ENCODE data around the gene CCDC34.
"Not testable (repeated sequence)": the region's sequence is repeated elsewhere in the genome, so short reads cannot be mapped to it uniquely, and the experiment has no call there.

Gene CCDC34

DNA sequence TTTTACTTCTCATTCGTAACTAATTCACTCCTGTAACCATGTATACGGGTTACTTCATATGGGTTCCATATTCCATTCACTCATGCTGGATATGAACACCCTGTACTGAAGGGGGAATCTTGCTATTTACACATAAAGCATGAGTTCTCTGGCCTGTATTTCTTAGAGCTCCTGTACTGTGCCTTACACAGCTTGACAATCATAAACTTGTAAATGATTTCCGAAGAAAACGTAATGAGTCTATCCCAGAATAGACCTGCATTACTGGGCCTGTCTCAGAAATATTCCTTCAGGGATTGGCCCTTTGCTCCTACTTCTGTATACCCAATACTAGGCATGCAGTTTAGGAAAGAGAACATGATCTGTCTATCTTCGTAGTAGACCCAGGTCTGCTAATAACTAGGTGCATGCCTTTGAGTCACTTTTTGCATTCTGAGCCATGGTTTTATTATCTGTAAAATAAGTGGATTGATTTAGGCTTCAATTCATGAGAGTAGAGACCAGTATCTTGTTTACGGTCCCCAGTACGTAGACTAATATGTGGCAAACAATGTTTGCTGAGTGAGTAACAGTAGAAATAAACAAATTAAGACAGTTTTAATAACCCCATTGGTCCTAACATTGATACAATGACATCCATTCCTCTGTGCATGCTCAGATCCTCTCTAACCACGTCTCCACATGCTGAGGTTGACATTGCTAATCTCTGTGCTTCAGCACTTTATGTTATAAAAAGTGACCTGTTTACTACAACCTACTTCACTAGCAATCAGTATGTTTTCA lies 1.2 kb downstream of the CCDC34 start:
- DNase-seq (ENCODE audit: low spot score), result no peak

DNA sequence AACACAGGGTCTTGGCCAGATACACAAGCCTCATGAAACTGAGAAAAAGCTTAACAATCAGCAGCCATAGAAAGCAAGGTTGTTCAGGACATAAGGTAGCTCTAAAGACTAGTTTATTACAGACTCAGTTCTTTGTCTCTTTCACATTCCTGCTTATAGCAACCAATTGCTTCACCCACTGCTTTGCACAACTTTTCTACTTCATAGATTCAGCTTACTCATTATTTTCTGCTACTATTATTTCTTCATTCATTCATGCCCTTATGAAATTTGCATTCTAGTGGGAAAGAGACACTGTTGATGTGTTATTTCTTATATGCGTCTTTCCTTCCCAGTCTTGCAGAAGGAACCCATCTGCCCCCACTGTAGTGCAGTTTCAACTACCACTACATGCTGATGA lies 4.7 kb downstream of the CCDC34 start:
- DNase-seq (ENCODE audit: low spot score), result no peak

DNA sequence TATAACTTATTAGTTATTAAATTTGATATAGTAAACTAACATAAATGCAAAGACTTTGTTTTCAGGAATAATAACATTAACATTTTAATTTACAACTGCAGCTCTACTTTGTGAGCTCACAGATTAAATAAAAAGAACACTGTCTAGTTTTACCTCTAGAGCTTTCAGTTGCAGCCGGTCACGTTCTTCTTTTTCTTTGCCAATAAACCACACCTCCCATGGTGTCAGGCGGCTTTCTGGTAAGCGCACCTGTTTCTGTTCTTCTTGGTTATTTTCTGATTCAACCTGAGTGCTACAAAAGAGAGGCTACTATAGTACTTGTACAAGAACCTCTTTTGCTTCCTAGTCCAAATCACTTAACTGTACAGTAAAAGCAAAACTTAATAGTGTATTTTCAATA lies 5.8 kb downstream of the CCDC34 start:
- no peak for DNase-seq (ENCODE audit: low spot score)

DNA sequence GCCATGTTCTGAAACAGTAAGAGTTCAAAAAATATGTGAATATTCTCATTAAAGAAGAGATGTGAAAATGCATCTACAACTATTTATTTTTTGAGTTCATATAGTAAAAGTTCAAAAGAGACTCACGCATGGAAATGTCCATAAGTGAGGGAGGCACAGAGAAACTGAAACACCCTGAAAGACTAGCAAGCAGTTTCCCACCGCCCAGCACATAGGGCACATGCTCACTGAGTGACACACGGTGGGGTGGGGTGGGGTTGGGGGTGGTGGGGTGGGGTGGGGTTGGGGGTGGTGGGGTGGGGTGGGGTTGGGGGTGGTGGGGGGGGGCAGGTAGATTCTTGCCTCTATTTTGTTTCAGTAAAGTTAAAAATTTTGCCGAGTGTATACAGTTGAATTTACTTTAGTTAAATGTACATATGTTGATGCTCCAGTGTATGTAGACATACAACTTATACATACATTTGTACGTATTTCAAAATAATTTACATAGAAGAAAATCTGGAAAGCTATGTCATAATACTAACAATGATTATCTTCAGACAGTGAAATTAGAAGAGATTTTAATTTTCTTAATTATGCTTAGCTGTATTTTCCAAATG lies 6.3 kb downstream of the CCDC34 start:
- no peak for DNase-seq (ENCODE audit: low spot score)

DNA sequence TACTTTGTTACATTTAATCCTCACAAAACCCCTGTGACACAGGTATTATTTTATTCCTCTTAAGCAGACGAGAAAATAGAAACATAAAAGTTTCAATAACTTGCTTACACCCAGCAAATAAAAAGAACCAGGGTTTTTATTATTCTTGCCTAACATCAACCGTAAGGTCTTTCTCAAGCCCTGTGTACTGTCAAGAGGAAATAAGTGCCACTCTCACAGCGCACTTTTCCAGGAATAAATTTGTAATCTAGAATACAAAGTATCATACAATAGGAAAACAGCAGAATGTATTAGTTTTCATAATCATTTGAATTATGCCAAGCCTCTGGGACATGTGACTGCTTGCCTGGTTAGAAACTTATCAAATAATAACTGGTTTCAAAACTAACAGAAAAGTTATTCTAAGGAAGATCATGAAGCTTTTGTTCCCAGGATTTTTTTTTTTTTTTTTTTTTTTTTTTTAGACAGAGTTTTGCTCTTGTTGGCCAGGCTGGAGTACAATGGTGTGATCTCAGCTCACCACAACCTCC lies 7.4 kb downstream of the CCDC34 start:
- no peak for DNase-seq (ENCODE audit: low spot score)

DNA sequence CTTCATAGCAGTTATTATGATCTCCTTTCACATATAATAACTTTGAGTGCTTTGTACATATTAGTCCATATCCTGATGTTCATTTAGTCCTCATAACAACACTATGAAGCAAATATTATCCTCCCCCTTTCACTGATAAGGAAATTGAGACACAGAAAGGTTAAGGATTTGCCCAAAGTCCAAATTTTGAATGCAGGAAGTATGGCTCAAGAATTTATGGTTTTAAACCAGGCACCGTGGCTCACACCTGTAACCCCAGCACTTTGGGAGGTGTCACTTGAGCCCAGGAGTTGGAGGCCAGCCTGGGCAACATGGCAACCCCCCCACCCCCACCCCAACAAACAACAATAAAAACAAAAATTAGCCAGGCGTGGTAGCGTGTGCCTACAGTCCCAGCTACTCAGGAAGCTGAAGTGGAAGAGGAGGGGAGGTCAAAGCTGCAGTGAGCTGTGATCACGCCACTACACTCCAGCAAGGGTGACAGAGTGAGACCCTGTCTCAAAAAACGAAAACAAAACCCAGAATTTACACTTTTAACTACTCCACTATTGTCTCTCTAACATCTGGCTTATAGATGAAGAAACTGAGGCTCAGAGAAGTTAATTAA lies 8.6 kb downstream of the CCDC34 start:
- no peak for DNase-seq (ENCODE audit: low spot score)

DNA sequence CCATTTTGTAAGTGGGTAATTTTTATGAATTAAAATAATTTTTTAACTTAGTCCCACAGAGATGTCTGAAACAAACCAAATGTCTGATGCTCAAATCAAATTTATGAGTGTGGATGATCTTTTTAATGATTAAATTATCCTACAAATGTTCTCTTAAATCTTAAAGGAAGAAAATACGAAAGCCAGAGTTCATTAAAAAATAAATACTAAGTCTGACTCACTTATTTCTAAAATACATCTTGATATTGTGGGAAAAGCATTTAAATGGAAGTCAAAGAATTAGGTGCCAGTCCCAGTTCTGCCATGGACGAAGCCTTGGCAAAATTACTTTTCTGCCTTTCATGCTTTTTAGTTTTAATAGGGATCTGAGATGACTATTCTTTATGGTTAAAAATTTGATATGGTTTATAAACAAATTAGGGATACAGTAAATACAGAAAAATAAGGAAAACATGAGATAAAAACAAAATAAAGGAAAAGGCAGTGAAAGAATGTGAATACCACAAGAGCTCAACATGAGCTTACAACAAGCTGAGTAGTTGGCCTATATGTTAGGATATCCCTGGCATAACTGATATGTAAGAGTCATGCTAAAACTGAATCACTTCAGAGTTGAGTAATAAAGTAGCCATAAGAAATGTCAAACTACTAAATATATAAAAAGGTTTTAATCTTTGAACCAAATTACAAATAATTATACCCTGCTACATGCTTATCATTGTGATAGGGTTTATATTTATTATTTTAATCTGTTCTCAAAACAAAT lies 9.2 kb downstream of the CCDC34 start:
- no peak for DNase-seq (ENCODE audit: low spot score)

DNA sequence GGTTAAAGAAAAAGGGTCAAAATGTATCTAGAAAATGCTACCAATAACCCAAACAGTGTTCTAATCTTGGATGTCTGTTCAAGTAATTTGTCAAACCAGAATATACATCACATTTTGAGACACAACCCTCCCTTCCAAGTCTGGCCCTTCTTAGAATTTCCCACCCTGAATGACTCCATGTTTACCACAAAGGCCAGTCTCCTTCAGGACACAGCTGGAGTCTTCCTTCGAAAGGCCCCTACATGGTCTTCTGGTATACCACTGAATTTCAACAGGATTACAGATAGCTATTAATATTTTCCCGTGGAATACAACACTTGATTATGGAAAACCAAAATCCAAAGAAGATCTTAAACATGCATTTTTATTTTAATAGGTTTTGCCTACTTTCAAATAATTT lies 10.2 kb downstream of the CCDC34 start:
- no peak for DNase-seq (ENCODE audit: low spot score)

DNA sequence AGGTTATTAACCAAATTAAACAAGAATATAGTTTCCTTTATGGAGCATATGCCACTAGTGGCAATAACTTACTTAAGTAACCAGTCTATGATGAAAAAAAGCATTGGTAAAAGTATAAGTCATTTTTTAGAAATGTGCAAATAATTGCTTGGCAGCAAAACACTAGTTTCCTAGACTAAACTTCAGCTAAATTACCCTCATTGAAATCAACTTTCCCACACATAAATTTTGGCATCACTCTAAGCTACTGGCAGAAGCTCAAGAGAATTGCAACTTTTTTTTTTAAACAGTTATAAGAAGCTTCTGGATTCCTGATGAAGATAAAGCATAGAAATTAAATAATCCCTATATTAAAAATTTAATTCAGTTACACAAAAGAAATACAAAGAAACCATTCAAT lies 12.5 kb downstream of the CCDC34 start:
- DNase-seq (ENCODE audit: low spot score), result no peak

DNA sequence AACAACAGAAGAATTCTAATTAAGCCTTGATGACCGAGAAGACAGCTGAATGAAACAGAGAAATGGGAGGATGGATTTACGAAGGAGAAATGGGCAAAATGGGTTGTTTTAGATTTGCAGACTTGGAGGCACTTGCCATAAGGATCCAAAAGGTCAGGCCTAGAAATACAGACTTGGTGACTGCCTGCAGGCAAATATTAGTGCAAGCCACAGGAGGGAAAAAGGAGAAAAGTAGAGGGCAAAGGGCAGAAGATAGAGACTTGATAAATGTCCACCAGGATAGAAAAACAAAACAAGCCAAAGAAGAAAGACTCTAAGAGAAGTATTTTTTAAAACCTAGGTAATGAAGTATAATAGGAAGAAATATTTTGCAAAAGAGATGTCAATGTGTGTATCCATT lies 13.1 kb downstream of the CCDC34 start:
- no peak for DNase-seq (ENCODE audit: low spot score)

DNA sequence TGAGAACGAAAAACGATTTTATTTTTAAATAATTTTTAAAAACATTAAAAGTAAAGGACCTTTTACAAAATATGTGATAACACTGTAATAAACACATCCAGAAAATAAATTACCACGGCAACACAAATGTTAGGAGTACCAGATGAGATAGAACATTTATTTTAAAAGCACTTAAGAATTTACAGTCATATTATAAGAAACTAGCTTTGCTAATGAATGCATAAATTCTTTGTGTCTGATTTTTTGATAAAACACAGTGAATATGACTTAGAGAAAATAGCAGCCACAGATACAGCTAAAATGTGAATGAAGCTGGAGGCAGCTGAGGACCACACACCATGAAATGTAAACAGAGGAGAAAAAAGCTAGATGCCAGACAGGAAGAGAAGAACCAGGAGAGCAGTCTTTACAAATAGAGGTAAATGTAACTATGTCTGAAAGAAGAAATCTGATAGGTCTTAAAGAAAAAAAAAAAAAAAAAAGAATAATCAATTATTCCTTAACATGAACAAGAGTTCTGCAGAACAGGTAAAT lies 14.6 kb downstream of the CCDC34 start:
- no peak for DNase-seq (ENCODE audit: low spot score)

DNA sequence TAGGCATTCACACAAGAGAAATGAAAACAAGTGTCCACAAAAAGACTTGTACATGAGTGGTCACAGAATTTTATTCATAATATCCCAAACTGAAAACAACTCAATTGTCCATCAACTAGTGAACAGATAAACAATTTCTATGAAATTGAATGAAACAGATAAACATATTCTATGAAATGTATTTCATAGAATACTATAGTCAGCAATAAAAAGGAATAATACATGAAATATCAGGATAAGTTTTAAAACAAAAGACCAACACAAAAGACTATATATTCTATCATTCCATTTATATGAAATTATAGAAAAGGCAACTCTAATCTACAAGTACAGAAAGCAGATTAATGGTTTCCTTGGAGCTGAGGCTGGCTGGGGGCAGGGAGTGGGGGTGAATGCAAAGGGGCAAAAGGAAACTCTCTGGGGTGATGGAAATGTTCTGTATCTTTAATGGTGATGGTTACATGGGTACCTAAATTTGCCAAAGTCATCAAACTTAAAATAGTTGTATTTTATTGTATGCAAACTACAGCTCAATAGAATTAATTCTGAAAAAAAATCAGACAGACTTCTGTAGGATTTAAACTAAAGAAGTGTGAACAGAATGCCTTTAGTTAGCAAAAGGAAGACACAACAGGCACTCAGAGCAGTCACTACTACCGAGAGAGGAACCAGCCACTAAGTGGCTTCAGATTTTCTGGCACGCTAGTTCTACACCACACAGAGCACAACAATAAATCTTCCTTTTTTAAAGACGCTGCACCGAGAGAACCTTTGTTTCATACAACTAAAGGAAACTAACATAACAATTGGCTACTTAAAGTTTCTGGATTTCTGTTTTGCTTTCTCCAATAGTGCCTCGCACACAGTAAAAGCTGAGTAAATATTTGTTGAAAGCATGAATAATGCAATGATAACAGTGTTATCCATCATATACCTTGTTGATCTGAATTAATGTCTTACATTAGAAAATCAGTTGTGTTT lies 15.4 kb downstream of the CCDC34 start:
- DNase-seq (ENCODE audit: low spot score), result no peak

DNA sequence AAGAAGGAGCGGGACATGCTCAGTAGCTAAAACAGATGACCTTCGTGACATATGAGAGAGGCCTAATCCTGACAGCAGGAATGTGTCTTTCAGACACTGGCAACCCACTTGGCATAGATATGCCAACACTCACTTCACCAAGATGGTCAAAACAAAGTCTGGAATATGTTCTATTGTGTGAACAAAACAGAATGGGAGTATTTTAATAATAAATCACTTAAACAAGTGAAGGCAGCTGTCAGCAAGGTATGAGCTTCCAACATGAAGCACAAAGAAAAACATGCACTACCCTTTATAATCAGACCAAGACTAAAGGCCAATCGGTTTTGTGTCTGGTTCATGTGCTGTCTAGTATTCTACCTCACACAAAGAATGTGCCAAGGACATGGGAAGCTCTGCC lies 23.1 kb downstream of the CCDC34 start:
- no peak for DNase-seq (ENCODE audit: low spot score)

DNA sequence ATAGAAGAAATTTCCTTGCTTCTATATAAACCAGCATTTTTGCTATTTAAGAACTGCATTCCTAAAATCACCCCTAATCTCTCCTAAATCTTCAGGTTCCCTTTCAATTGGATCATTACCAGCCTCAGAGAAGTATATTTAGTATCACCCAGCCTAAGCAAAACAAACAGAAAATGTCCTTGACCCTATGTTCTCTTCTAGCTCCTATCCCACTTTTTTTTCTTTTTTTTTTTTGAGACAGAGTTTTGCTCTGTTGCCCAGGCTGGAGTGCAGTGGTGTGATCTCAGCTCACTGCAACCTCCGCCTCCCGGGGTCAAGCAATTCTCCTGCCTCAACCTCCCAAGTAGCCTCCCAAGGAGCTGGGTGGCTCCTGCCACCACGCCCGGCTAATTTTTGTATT lies 28.3 kb downstream of the CCDC34 start:
- DNase-seq (ENCODE audit: low spot score), result not testable (repeated sequence)

DNA sequence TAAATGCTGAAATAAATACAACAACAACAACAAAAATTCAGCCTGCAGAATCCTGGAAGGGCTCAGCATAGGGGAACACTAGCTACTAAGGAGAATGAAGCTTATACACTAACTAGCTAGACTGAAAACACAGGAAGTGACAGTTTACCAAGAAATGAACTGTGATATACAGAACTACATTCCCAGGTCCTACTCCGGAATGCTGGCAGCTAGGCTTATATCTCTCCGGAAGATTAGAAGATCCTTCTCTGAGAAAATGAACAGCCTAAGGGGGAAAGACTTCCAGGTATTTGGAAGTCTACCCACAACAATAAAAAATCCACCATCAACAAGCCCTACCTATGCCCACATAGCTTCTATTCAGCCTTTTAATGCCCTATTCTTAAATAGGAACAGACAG lies 31.0 kb downstream of the CCDC34 start:
- no peak for DNase-seq (ENCODE audit: low spot score)

DNA sequence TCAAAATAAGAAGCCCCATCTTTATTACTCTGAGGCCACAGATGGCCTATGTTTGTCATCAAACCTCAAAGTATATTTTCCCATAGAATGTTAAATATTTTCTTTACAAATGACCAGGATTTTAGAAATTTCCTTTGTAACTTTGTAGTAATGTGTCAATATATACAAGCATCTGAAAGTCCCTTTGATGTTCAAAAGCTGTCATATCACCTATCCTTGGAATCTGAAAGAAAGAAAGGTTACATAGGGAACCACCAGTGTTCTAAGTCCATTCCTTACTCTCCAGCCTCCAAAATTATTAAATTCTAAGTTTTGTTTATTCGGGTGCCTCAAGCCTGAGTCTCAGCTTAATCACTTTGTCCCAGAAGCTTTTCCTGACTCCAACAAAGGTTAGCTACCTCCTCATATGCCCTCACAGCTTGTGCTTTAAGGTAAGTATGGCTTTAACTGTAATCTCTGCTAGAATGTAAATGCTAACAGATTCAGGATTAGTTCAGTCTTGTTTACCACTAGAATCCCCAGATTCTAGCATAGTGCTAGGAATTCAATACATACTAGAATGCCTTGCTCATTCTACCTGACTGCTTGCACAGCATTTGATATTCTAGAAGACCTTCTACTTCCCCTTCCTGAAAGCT lies 32.3 kb downstream of the CCDC34 start:
- no peak for DNase-seq (ENCODE audit: low spot score)

DNA sequence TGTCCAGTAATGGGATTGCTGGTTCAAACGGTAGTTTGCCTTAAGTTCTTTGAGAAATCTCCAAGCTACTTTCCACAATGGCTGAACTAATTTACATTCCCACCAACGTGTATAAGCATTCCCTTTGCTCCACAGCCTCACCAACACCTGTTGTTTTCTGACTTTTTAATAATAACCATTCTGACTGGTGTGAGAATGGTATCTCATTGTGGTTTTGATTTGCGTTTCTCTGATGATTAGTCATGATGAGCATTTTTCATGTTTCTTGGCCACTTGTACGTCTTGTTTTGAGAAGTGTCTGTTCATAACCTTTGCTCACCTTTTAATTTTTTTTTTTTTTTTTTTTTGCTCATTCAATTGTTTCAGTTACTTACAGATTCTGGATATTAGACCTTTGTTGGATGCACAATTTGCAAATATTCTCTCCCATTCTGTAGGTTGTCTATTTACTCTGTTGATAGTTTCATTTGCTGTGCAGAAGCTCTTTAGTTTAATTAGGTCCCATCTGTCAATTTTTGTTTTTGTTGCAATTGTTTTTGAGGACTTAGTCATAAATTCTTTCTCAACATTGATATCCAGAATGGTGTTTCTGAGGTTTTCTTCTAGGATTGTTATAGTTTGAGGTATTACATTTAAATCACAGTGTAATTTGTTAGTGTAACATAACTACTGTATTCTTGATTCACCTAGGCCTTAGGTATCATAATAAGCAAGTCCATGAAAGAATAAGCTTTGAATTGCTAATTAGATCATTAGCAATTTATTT lies 33.0 kb downstream of the CCDC34 start:
- DNase-seq (ENCODE audit: low spot score), result no peak

DNA sequence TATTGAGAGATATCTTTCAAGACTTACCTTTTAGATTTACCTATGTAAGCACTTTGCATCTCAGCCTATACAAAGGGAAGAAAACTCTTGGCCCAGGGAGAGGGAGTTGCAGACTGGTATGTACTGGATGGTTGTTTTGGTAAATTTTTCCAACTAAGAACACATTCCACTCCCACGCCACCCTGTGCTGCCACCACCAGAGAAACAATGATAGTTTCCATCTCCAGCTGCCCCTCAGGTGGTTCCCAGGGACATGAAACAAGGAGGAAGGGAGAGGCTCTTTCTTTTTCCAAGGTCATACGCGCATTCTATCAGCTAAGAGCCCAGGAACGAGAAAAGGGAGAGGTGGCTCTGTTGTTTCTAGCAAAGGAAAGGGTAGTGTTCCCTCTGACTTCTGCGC lies 34.4 kb downstream of the CCDC34 start:
- DNase-seq (ENCODE audit: low spot score), result no peak

DNA sequence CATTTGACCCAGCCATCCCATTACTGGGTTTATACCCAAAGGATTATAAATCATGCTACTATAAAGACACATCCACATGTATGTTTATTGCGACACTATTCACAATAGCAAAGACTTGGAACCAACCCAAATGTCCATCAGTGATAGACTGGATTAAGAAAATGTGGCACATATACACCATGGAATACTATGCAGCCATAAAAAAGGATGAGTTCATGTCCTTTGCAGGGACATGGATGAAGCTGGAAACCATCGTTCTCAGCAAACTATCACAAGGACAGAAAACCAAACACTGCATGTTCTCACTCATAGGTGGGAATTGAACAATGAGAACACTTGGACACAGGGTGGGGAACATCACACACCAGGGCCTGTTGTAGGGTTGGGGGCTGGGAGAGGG lies 36.0 kb downstream of the CCDC34 start:
- not testable (repeated sequence) for DNase-seq (ENCODE audit: low spot score)

DNA sequence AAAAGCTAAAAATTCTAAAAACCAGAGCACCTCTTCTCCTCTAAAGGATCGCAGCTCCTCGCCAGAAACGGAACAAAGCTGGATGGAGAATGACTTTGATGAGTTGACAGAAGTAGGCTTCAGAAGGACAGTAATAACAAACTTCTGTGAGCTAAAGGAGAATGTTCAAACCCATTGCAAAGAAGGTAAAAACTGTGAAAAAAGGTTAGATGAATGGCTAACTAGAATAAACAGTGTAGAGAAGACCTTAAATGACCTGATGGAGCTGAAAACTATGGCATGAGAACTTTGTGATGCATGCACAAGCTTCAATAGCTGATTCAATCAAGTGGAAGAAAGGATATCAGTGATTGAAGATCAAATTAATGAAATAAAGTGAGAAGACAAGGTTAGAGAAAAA lies 40.8 kb downstream of the CCDC34 start:
- DNase-seq (ENCODE audit: low spot score), result not testable (repeated sequence)
